Anterior cingulate cortex (tissue), 58 donors: ENCODE results near the gene RBM38.
A peak's percentile ranks its signal among the peaks of the same experiment; 100 is the strongest.

ENCODE experiments used
- DNase-seq, 58 donors: peaks; one replicate each; lab custom pipeline; 2025; lab: John Stamatoyannopoulos, UW

RBM38 gene

GRCh38 chr20:57445298-57445697, 54.1 kb downstream of the RBM38 start:
- DNase-seq: no peak

- DNase-seq: no peak
Observed at GRCh38 chr20:57445774-57446173, 54.6 kb downstream of the RBM38 start.

- no peak for DNase-seq
Observed at GRCh38 chr20:57448764-57449354, 57.7 kb downstream of the RBM38 start.

GRCh38 chr20:57449398-57450354, 58.5 kb downstream of the RBM38 start:
- no peak for DNase-seq

GRCh38 chr20:57450419-57450818, 59.2 kb downstream of the RBM38 start:
- DNase-seq: peak in 13 of 58 donors; percentile 6 to 57 (median 17)

- DNase-seq: no peak
Observed at GRCh38 chr20:57450931-57451330, 59.7 kb downstream of the RBM38 start.

- DNase-seq: no peak
Observed at GRCh38 chr20:57451431-57451794, 60.2 kb downstream of the RBM38 start.

- DNase-seq: no peak
Observed at GRCh38 chr20:57451795-57452661, 60.8 kb downstream of the RBM38 start.

- DNase-seq: no peak
Observed at GRCh38 chr20:57455386-57455785, 64.2 kb downstream of the RBM38 start.

- DNase-seq: no peak
Observed at GRCh38 chr20:57456116-57456515, 64.9 kb downstream of the RBM38 start.

GRCh38 chr20:57457243-57458095, 66.3 kb downstream of the RBM38 start:
- DNase-seq: peak in 25 of 58 donors; percentile 7 to 68 (median 39)

- peak in 49 of 58 donors; percentile 5 to 86 (median 55) for DNase-seq
Observed at GRCh38 chr20:57458400-57459160, 67.4 kb downstream of the RBM38 start.
